ENCODE data around the gene ACTRT2.

ACTRT2 gene

GRCh38 chr1:3018576-3018975, 2.7 kb upstream of the ACTRT2 start:
- no peak for ATAC-seq
- TF ChIP-seq TCF4 (CRISPR knock-in tag; IDR thresholded peaks at IDR 0.05; ENCODE audit: borderline replicate concordance) (no peak), ESRRG (CRISPR knock-in tag; IDR thresholded peaks at IDR 0.05) (no peak), TOX (CRISPR knock-in tag; IDR thresholded peaks at IDR 0.05; ENCODE audit: borderline replicate concordance) (no peak), PPARA (CRISPR knock-in tag; IDR thresholded peaks at IDR 0.05; ENCODE audit: borderline replicate concordance) (no peak), BACH2 (CRISPR knock-in tag; IDR thresholded peaks at IDR 0.05; ENCODE audit: borderline replicate concordance) (no peak), ZFP3 (CRISPR knock-in tag; IDR thresholded peaks at IDR 0.05) (no peak), PATZ1 (CRISPR knock-in tag; IDR thresholded peaks at IDR 0.05; ENCODE audit: borderline replicate concordance) (no peak), CREB5 (CRISPR knock-in tag; IDR thresholded peaks at IDR 0.05; ENCODE audit: low read depth) (no peak), ISL1 (CRISPR knock-in tag; IDR thresholded peaks at IDR 0.05) (no peak), ARNTL (CRISPR knock-in tag; IDR thresholded peaks at IDR 0.05; ENCODE audit: borderline replicate concordance, low read depth) (no peak), SNAI2 (CRISPR knock-in tag; IDR thresholded peaks at IDR 0.05) (no peak), ZNF565 (CRISPR knock-in tag; conservative IDR thresholded peaks at IDR 0.05; ENCODE audit: low read depth) (no peak)
- TF ChIP-seq, protein P1, sequence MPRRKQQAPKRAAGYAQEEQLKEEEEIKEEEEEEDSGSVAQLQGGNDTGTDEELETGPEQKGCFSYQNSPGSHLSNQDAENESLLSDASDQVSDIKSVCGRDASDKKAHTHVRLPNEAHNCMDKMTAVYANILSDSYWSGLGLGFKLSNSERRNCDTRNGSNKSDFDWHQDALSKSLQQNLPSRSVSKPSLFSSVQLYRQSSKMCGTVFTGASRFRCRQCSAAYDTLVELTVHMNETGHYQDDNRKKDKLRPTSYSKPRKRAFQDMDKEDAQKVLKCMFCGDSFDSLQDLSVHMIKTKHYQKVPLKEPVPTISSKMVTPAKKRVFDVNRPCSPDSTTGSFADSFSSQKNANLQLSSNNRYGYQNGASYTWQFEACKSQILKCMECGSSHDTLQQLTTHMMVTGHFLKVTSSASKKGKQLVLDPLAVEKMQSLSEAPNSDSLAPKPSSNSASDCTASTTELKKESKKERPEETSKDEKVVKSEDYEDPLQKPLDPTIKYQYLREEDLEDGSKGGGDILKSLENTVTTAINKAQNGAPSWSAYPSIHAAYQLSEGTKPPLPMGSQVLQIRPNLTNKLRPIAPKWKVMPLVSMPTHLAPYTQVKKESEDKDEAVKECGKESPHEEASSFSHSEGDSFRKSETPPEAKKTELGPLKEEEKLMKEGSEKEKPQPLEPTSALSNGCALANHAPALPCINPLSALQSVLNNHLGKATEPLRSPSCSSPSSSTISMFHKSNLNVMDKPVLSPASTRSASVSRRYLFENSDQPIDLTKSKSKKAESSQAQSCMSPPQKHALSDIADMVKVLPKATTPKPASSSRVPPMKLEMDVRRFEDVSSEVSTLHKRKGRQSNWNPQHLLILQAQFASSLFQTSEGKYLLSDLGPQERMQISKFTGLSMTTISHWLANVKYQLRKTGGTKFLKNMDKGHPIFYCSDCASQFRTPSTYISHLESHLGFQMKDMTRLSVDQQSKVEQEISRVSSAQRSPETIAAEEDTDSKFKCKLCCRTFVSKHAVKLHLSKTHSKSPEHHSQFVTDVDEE (CRISPR knock-in tag; IDR thresholded peaks at IDR 0.05), result no peak
- TF ChIP-seq, protein P2, sequence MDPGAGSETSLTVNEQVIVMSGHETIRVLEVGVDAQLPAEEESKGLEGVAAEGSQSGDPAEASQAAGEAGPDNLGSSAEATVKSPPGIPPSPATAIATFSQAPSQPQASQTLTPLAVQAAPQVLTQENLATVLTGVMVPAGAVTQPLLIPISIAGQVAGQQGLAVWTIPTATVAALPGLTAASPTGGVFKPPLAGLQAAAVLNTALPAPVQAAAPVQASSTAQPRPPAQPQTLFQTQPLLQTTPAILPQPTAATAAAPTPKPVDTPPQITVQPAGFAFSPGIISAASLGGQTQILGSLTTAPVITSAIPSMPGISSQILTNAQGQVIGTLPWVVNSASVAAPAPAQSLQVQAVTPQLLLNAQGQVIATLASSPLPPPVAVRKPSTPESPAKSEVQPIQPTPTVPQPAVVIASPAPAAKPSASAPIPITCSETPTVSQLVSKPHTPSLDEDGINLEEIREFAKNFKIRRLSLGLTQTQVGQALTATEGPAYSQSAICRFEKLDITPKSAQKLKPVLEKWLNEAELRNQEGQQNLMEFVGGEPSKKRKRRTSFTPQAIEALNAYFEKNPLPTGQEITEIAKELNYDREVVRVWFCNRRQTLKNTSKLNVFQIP (CRISPR knock-in tag; IDR thresholded peaks at IDR 0.05; ENCODE audit: borderline replicate concordance, low read depth), result no peak

- no peak for TF ChIP-seq CSRNP3 (CRISPR knock-in tag; IDR thresholded peaks at IDR 0.05)
- no peak for TF ChIP-seq SNAI2 (CRISPR knock-in tag; IDR thresholded peaks at IDR 0.05)
- no peak for ATAC-seq
Observed at GRCh38 chr1:3019007-3019515, 2.2 kb upstream of the ACTRT2 start.

- ATAC-seq, result no peak
- TF ChIP-seq CSRNP3 (CRISPR knock-in tag; IDR thresholded peaks at IDR 0.05), result no peak
- TF ChIP-seq CSDC2 (CRISPR knock-in tag; IDR thresholded peaks at IDR 0.05), result no peak
- TF ChIP-seq ZNF70 (CRISPR knock-in tag; IDR thresholded peaks at IDR 0.05), result no peak
- TF ChIP-seq ZNF565 (CRISPR knock-in tag; conservative IDR thresholded peaks at IDR 0.05; ENCODE audit: low read depth), result no peak
- no peak for TF ChIP-seq CREB5 (CRISPR knock-in tag; IDR thresholded peaks at IDR 0.05; ENCODE audit: low read depth)
- TF ChIP-seq, protein P1 (CRISPR knock-in tag; IDR thresholded peaks at IDR 0.05), result no peak
- no peak for TF ChIP-seq ZFP30 (CRISPR knock-in tag; IDR thresholded peaks at IDR 0.05)
- TF ChIP-seq GLIS3 (CRISPR knock-in tag; IDR thresholded peaks at IDR 0.05), result no peak
- no peak for TF ChIP-seq RARB (CRISPR knock-in tag; IDR thresholded peaks at IDR 0.05)
- TF ChIP-seq BACH2 (CRISPR knock-in tag; IDR thresholded peaks at IDR 0.05; ENCODE audit: borderline replicate concordance), result no peak
- no peak for TF ChIP-seq ZFP3 (CRISPR knock-in tag; IDR thresholded peaks at IDR 0.05)
Observed at GRCh38 chr1:3019516-3020051, 1.7 kb upstream of the ACTRT2 start.

All from SK-N-SH treated with all-trans-retinoic acid at 6 μM for 48 hours (cell line).